GM23248 (cell line): ENCODE results near the gene PTMA. TPM values are rescaled to one million over a fixed set of nuclear protein-coding genes. Genes with fewer than 3 reads are reported as not detected.

Experiments
- DNase-seq: peaks from one replicate; pipeline ENCODE4 v3.0.0-alpha.2; 2015
- H2AFZ ChIP-seq: fragments of 200-600 bp; sonication (generic); 2 replicates; pipeline ENCODE4 v1.6.1; 2016; ENCODE audit warnings: antibody characterized with exemption
- H3F3A ChIP-seq: fragments of 200-600 bp; sonication (generic); 2 replicates; pipeline ENCODE4 v1.6.1; 2016; ENCODE audit warnings: mild to moderate bottlenecking, antibody characterized with exemption, mixed run types; ENCODE audit not compliant: insufficient read depth
- H3K27ac ChIP-seq: fragments of 200-600 bp; sonication (generic); 2 replicates; pipeline ENCODE4 v1.5.1; 2016; ENCODE audit warnings: mild to moderate bottlenecking
- H3K27me3 ChIP-seq: fragments of 200-600 bp; sonication (generic); replicated peaks from 2 replicates; pipeline ENCODE4 v1.6.1; 2016; ENCODE audit warnings: mild to moderate bottlenecking; ENCODE audit not compliant: insufficient read depth
- H3K36me3 ChIP-seq: fragments of 200-600 bp; sonication (generic); 2 replicates; pipeline ENCODE4 v1.6.1; 2016; ENCODE audit warnings: low read depth, mild to moderate bottlenecking
- H3K4me1 ChIP-seq: fragments of 200-600 bp; sonication (generic); 2 replicates; pipeline ENCODE4 v1.6.1; 2016; ENCODE audit warnings: mild to moderate bottlenecking; ENCODE audit not compliant: insufficient read depth
- H3K4me2 ChIP-seq: fragments of 200-600 bp; sonication (generic); one replicate; pipeline ENCODE4 v1.6.1; 2016; ENCODE audit warnings: mild to moderate bottlenecking; ENCODE audit not compliant: unreplicated experiment
- H3K4me3 ChIP-seq: fragments of 200-600 bp; sonication (generic); 2 replicates; pipeline ENCODE4 v1.5.1; 2016; ENCODE audit warnings: mild to moderate bottlenecking
- H3K79me2 ChIP-seq: fragments of 200-600 bp; sonication (generic); 2 replicates; pipeline ENCODE4 v1.6.1; 2016; ENCODE audit warnings: mild to moderate bottlenecking; ENCODE audit not compliant: insufficient read depth
- H3K9ac ChIP-seq: fragments of 200-600 bp; sonication (generic); 2 replicates; pipeline ENCODE4 v1.6.1; 2016; ENCODE audit warnings: mild to moderate bottlenecking
- H3K9me2 ChIP-seq: fragments of 200-600 bp; sonication (generic); 2 replicates; pipeline ENCODE4 v1.6.1; 2016; ENCODE audit warnings: mixed run types, mild to moderate bottlenecking, moderate library complexity; ENCODE audit not compliant: insufficient read depth
- H3K9me3 ChIP-seq: fragments of 200-600 bp; sonication (generic); one replicate; pipeline ENCODE4 v1.6.1; 2017; ENCODE audit warnings: low read depth
- H4K20me1 ChIP-seq: fragments of 200-600 bp; sonication (generic); 2 replicates; pipeline ENCODE4 v1.6.0; 2016; ENCODE audit not compliant: insufficient read depth
- EZH2 ChIP-seq: fragments of 200-600 bp; sonication (generic); IDR thresholded peaks from 2 replicates; pipeline ENCODE4 v1.6.1; 2018; ENCODE audit warnings: antibody characterized with exemption, mild to moderate bottlenecking; ENCODE audit not compliant: insufficient read depth, poor library complexity, severe bottlenecking
- EZH2phosphoT487 ChIP-seq: fragments of 200-600 bp; sonication (generic); IDR thresholded peaks from 2 replicates; pipeline ENCODE4 v1.6.1; 2018; ENCODE audit warnings: antibody characterized with exemption, moderate library complexity, mild to moderate bottlenecking, low read depth; ENCODE audit not compliant: insufficient read depth
- WGBS, 2 experiments: methylation state at CpG; one replicate each; pipeline ENCODE4 v1.1.6; 2015 to 2017; ENCODE audit warnings: low lambda C conversion rate in 2 of 2, low coverage in 1 of 2; ENCODE audit errors: missing lambda C conversion rate in 2 of 2; 5-methylcytosine and 5-hydroxymethylcytosine counted together
- in situ Hi-C: fragments of 300-500 bp; cut with MboI; formaldehyde crosslinking; loops from 2 replicates; pipeline ENCODE4 v1.15.0; 2020
- polyA plus RNA-seq: library from polyadenylated mRNA; unstranded; fragments of >200 nt; fragmentation: Nextera tagmentation; extraction: Ambion mirVana; gene quantifications from 2 replicates; pipeline ENCODE4 v1.2.1, GENCODE V29; 2016
- total RNA-seq: library from RNA; depleted of rRNA; stranded (reverse); fragments of >200 nt; shearing (Covaris generic); gene quantifications from 2 replicates; pipeline ENCODE4 v1.2.3, GENCODE V29; 2014

The PTMA gene
- total and polyA plus RNA-seq, 2 experiments from 2014 or later: 318 to 570 TPM

- 94% methylated on average over 6 to 8 of the region's 8 CpGs for WGBS, 2 experiments
- H3K9me2 ChIP-seq: no peaks in the 10 kb centered on the region
- H3K9me3 ChIP-seq: no peaks in the 10 kb centered on the region
- H3K9ac ChIP-seq: no peak overlapping the region
- H3K4me2 ChIP-seq: no peak overlapping the region
- H3K27me3 ChIP-seq: no peaks in the 10 kb centered on the region
- peaks cover 8% of the 10 kb centered on the region; the same call in 1 of the 2 replicates for H3F3A ChIP-seq
- in situ Hi-C loops: no loop called here
- TF ChIP-seq EZH2: no peak
- no peak for TF ChIP-seq EZH2phosphoT487
- no peaks in the 10 kb centered on the region for H3K36me3 ChIP-seq
- no peaks in the 10 kb centered on the region for H3K79me2 ChIP-seq
- 0 out of 2 replicates have a peak, but pooled peaks cover 2% of the 10 kb centered on the region for H3K4me1 ChIP-seq
- H2AFZ ChIP-seq: no peak overlapping the region
- H3K27ac ChIP-seq: no peak overlapping the region
- no peaks in the 10 kb centered on the region for H4K20me1 ChIP-seq
- H3K4me3 ChIP-seq: no peak overlapping the region
- no peak for DNase-seq
Measured at GRCh38 chr2:231683292-231684235, 24.8 kb upstream of the PTMA start.

GRCh38 chr2:231684314-231685223, 23.8 kb upstream of the PTMA start:
- no peak overlapping the region for H3K27ac ChIP-seq
- H3K4me3 ChIP-seq: no peak overlapping the region
- WGBS, 2 experiments: 81 to 82% methylated on average over 21 to 22 of the region's 22 CpGs

GRCh38 chr2:231685349-231686191, 22.8 kb upstream of the PTMA start:
- no peaks in the 10 kb centered on the region for H4K20me1 ChIP-seq
- DNase-seq: no peak
- WGBS, 2 experiments: 66 to 71% methylated on average over 17 to 19 of the region's 20 CpGs
- H3K9me2 ChIP-seq: no peaks in the 10 kb centered on the region
- no peaks in the 10 kb centered on the region for H3K9me3 ChIP-seq
- no peak overlapping the region for H3K27ac ChIP-seq
- no peak overlapping the region for H2AFZ ChIP-seq
- in situ Hi-C loops: no loop called here
- no peaks in the 10 kb centered on the region for H3K36me3 ChIP-seq
- no peak overlapping the region for H3K9ac ChIP-seq
- no peak overlapping the region for H3K4me2 ChIP-seq
- 0 out of 2 replicates have a peak, but pooled peaks cover 6% of the 10 kb centered on the region for H3F3A ChIP-seq
- H3K4me3 ChIP-seq: no peak overlapping the region
- TF ChIP-seq EZH2phosphoT487 (no peak), EZH2 (no peak)
- H3K4me1 ChIP-seq: 0 out of 2 replicates have a peak, but pooled peaks cover 2% of the 10 kb centered on the region
- no peaks in the 10 kb centered on the region for H3K27me3 ChIP-seq
- no peaks in the 10 kb centered on the region for H3K79me2 ChIP-seq

More at GRCh38 chr2:231684314-231685223, 23.8 kb upstream of the PTMA start:
- in situ Hi-C loops: no loop called here
- no peak for DNase-seq
- Histone ChIP-seq H3K9ac (no peak overlapping the region), H3F3A (0 out of 2 replicates have a peak, but pooled peaks cover 6% of the 10 kb centered on the region), H3K27me3 (no peaks in the 10 kb centered on the region), H4K20me1 (no peaks in the 10 kb centered on the region), H3K79me2 (no peaks in the 10 kb centered on the region), H3K4me2 (no peak overlapping the region), H3K36me3 (no peaks in the 10 kb centered on the region), H3K4me1 (0 out of 2 replicates have a peak, but pooled peaks cover 2% of the 10 kb centered on the region), H2AFZ (no peak overlapping the region), H3K9me2 (no peaks in the 10 kb centered on the region), H3K9me3 (no peaks in the 10 kb centered on the region)
- TF ChIP-seq EZH2: no peak
- TF ChIP-seq EZH2phosphoT487: no peak
